Liver (tissue), 3 donors: ENCODE data around the gene ZNF423.

Experiments used
- JUND ChIP-seq, 2 donors: IDR thresholded peaks; 2 replicates each; pipeline ENCODE4 v1.6.1; 2016; ENCODE audit warnings: antibody characterized with exemption in 2 of 2
- RXRA ChIP-seq, 2 donors: IDR thresholded peaks; 2 replicates each; pipeline ENCODE4 v1.6.1; 2017 to 2018; ENCODE audit warnings: antibody characterized with exemption in 2 of 2, mild to moderate bottlenecking in 1 of 2
- TF ChIP-seq, protein P1 (sequence below): fragments of 150-350 bp; IDR thresholded peaks from 2 replicates; pipeline ENCODE4 v1.5.1; 2017; ENCODE audit warnings: improper control_type of control experiment, low read depth, low read length; ENCODE audit not compliant: missing input control
- TF ChIP-seq, protein P2 (sequence below): IDR thresholded peaks from 2 replicates; pipeline ENCODE4 v1.6.1; 2016; ENCODE audit warnings: antibody characterized with exemption
- donor health status: healthy.
- donor health status: healthy.

DNA sequence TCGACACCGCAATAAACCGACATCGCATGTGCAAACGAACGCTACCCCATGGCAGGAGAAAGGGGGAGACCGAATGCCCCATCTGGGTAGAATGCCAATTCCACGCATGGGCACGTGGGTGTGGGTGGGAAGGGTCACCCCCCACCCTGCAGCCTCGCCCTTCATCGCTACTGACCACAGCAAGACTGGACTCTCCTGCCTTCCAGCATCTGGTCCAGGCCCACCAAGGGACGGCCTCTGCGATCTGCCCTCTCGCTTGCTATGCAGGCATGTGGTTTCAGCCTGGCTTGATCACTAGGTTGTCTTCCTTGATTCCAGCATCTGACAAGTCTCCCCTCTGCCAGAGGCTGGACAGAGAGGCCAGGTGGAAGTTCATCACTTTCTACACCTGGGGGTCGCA, 323.0 kb downstream of the ZNF423 start:
- TF ChIP-seq, protein P1, sequence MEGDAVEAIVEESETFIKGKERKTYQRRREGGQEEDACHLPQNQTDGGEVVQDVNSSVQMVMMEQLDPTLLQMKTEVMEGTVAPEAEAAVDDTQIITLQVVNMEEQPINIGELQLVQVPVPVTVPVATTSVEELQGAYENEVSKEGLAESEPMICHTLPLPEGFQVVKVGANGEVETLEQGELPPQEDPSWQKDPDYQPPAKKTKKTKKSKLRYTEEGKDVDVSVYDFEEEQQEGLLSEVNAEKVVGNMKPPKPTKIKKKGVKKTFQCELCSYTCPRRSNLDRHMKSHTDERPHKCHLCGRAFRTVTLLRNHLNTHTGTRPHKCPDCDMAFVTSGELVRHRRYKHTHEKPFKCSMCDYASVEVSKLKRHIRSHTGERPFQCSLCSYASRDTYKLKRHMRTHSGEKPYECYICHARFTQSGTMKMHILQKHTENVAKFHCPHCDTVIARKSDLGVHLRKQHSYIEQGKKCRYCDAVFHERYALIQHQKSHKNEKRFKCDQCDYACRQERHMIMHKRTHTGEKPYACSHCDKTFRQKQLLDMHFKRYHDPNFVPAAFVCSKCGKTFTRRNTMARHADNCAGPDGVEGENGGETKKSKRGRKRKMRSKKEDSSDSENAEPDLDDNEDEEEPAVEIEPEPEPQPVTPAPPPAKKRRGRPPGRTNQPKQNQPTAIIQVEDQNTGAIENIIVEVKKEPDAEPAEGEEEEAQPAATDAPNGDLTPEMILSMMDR, result no peak
- TF ChIP-seq JUND (IDR thresholded peaks at IDR 0.05) (no peak), RXRA (IDR thresholded peaks at IDR 0.05) (no peak)
- TF ChIP-seq, protein P2, sequence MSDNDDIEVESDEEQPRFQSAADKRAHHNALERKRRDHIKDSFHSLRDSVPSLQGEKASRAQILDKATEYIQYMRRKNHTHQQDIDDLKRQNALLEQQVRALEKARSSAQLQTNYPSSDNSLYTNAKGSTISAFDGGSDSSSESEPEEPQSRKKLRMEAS, result no peak
